ENCODE data around the gene RXFP1.

RXFP1 gene

DNA sequence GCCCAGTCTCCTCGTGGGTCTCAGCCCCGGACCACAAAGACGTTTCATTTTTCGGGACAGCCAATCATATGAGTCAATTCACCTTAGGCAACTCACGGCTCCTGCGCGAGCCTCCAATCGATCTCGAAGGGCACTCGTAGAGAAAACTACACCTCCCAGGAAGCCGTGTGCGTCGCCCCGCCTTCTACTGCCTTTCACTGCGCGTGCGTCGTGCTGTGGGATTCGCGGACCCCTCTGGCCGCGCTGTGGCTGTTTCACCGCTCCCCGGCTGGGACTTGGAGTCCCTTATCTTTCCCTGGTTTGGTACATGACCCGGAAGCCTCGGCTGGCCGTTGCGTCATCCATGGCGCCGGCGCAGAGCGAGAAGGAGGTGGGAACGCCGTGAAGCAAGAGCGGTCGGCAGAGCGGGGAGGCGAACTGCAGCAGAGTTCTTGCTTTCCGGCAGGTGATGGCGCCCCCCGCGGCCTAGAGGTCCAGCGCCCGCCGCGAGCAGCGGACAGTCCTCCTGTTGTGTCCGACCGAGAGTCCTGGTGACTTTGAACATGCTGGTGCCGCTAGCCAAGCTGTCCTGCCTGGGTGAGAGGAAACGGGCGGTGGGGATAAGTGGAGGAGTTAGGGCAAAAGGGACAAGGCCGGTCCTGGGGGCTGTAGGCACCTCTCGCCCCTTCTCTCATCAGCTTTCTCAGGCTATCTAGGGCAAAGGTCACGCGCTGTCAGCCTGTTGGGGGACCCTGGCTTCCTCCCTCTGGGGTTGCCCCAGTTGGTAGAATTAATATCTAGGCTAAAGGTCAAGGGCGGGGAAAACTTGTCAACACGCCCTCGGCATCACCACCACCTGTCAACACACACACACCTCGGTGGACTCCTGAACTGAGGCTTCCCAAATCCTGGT, 150.5 kb downstream of the RXFP1 start, which contains the start of gene ETFDH:
Gene ETFDH, plus strand, starts transcription at position 382 of the 892 bp plus-strand sequence. Its CDS starts 161 bp downstream, at position 543.
- peak; percentile 94 to 97 for DNase-seq (ENCODE audit: low read depth in 2 of 2)

DNA sequence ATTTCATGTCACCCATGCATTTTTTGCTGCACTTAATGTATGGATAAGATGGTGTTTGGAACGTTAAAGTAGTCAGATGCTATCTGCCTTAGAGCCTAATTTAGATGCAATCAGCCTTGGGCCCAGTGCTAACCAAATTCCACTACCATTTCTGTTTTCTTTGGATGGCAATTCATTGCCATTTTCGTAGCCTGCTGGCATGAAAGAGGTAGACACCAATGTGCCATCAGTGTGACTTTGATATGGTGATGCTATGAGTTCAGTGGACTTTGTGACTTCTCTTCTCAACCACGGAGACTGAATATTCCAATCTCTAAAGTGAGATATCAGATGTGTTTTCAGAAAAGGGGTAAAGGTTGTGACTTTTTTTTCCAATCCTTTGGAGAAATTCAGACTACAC, 152.0 kb downstream of the RXFP1 start:
- DNase-seq (ENCODE audit: low read depth in 2 of 2) = no peak

- DNase-seq (ENCODE audit: low read depth in 2 of 2) = no peak
These were observed 154.4 kb downstream of the RXFP1 start for GRCh38 chr4:158676076-158676475.

DNA sequence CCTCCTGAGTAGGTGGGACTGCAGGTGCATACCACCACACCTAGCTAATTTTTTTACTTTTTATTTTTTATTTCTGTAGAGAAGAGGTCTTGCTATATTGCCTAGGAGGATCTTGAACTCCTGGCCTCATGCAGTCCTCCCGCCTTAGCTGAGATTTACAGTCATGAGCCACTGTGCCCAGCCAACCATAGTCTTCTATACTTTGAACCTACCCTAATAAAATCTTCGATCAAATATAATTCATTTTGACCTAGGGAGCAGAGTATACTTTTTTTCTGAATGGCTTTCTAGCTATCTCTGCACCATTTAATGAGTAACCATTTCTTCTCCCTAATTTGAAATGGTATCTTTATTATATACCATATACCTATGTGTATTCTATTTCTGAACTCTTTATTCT, 157.1 kb downstream of the RXFP1 start:
- no peak for DNase-seq (ENCODE audit: low read depth in 2 of 2)

- no peak for DNase-seq (ENCODE audit: low read depth in 2 of 2)
These were observed 159.9 kb downstream of the RXFP1 start for GRCh38 chr4:158681629-158682028.

GRCh38 chr4:158682066-158682465, 160.4 kb downstream of the RXFP1 start:
- no peak for DNase-seq (ENCODE audit: low read depth in 2 of 2)

DNA sequence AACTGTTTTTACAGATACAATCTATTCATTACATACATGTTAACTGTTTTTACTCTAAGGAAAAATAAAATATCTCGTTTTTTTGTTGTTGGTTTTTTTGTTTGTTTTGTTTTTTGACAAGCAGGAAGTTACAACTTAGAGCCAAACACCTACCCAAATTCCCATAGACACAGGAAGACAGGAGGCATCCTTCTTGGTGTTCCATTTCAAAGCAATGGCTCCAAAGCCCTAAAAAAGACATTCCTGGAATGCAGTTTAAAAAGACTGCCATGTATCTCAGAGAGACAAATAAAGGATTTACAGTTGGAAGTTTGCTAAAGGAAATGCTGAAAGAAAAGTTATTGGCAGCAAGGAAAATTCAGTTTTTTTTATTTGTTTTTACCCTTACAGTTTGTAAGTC, 167.1 kb downstream of the RXFP1 start:
- no peak for DNase-seq (ENCODE audit: low read depth in 2 of 2)
